HepG2 (cell line): ENCODE data around the gene DLX5. TPM values are rescaled to one million over a fixed set of nuclear protein-coding genes. Genes with fewer than 3 reads are reported as not detected.

ENCODE experiments used
- ATAC-seq: fragments of 200-7000 bp; cut with Tn5 transposase; 3 replicates; pipeline ENCODE4 v1.9.1; 2020; ENCODE audit warnings: mild to moderate bottlenecking, moderate library complexity
- BruUV-seq: library from RNA; stranded (reverse); fragments of 400-500 nt; replicated peaks from 2 replicates; lab custom pipeline; 2021; lab: Mats Ljungman, UMichigan
- CTCF ChIA-PET: fragments of 300-600 bp; formaldehyde crosslinking; extraction: SDS; loops from one replicate; lab custom pipeline; 2021; ENCODE audit warnings: low total read pairs, inconsistent platforms, low intra/inter-chr PET ratio; lab: Yijun Ruan, JAX
- POLR2A ChIA-PET: fragments of 350-600 bp; sonication (Branson Sonifier 250); formaldehyde crosslinking; loops from one replicate; lab custom pipeline; 2020; ENCODE audit warnings: antibody characterized with exemption, inconsistent platforms; lab: Yijun Ruan, JAX
- DNase-seq: peaks from one replicate; pipeline ENCODE4 v3.0.0-alpha.2; 2015; ENCODE audit warnings: low spot score
- FAIRE-seq: peaks from 3 replicates; lab custom pipeline; 2011; peaks lifted over from hg19 to GRCh38; lab: Jason Lieb, UNC
- H2AFZ ChIP-seq: one replicate; pipeline ENCODE4 v1.6.1; 2011; ENCODE audit warnings: low read length, inconsistent platforms
- H3K27ac ChIP-seq: fragments of 300-600 bp; 3 replicates; pipeline ENCODE4 v1.8.0; 2011; ENCODE audit warnings: mixed run types, mild to moderate bottlenecking, mixed read lengths, low read length, inconsistent platforms; ENCODE audit not compliant: insufficient read depth; ENCODE audit errors: extremely low read length
- H3K27me3 ChIP-seq, 2 experiments: fragments of 200-600 bp in 1 of 2; 2 replicates in 1 of 2; 3 replicates in 1 of 2; pipeline versions ENCODE4 v1.6.0 to v1.8.0; 2011; ENCODE audit warnings: low read length in 2 of 2, mild to moderate bottlenecking in 2 of 2, moderate library complexity in 2 of 2, inconsistent platforms in 1 of 2; ENCODE audit not compliant: insufficient read depth in 2 of 2, control insufficient read depth in 1 of 2
- H3K36me3 ChIP-seq, 2 experiments: fragments of 200-600 bp in 1 of 2; replicated peaks in 1 of 2; 2 replicates in 1 of 2; 3 replicates in 1 of 2; pipeline versions ENCODE4 v1.5.1 to v1.8.0; 2011; ENCODE audit warnings: low read length in 2 of 2, inconsistent platforms in 1 of 2; ENCODE audit not compliant: insufficient read depth in 2 of 2, control insufficient read depth in 1 of 2
- H3K4me1 ChIP-seq: 2 replicates; pipeline ENCODE4 v1.5.1; 2012; ENCODE audit warnings: low read length, inconsistent platforms; ENCODE audit not compliant: insufficient read depth
- H3K4me2 ChIP-seq: 2 replicates; pipeline ENCODE4 v1.6.0; 2011; ENCODE audit warnings: low read depth, low read length, inconsistent platforms
- H3K4me3 ChIP-seq, 3 experiments: fragments of 200-600 bp in 1 of 3; sonication (generic), shearing (Covaris generic) in 1 of 3; replicated peaks in 1 of 3; 2 replicates each; pipeline ENCODE4 v1.5.1; 2011 to 2016; ENCODE audit warnings: low read length in 3 of 3, inconsistent platforms in 2 of 3, low read depth in 2 of 3, mild to moderate bottlenecking in 2 of 3, control low read depth in 1 of 3, mixed read lengths in 1 of 3; ENCODE audit not compliant: insufficient read depth in 1 of 3
- H3K79me2 ChIP-seq: one replicate; pipeline ENCODE4 v1.6.1; 2011; ENCODE audit warnings: low read length, inconsistent platforms; ENCODE audit not compliant: insufficient read depth
- H3K9ac ChIP-seq: 2 replicates; pipeline ENCODE4 v1.6.0; 2011; ENCODE audit warnings: mild to moderate bottlenecking, low read depth, low read length, inconsistent platforms; ENCODE audit not compliant: insufficient read depth
- H3K9me3 ChIP-seq: 2 replicates; pipeline ENCODE4 v1.5.1; 2012; ENCODE audit warnings: mild to moderate bottlenecking, low read length
- H4K20me1 ChIP-seq: 2 replicates; pipeline ENCODE4 v1.6.0; 2011; ENCODE audit warnings: inconsistent platforms, mild to moderate bottlenecking, low read length, moderate library complexity; ENCODE audit not compliant: insufficient read depth
- NR2F6 ChIP-seq, 2 experiments: IDR thresholded peaks; 2 replicates each; pipeline ENCODE4 v1.6.1; 2016; ENCODE audit warnings: antibody characterized with exemption in 1 of 2, mild to moderate bottlenecking in 1 of 2
- TBX2 ChIP-seq: sonication (generic); formaldehyde crosslinking; IDR thresholded peaks from 2 replicates; pipeline ENCODE4 v1.5.0; 2020; ENCODE audit warnings: missing genetic modification reagents, mild to moderate bottlenecking, borderline replicate concordance
- YEATS4 ChIP-seq: sonication (generic); formaldehyde crosslinking; IDR thresholded peaks from 2 replicates; pipeline ENCODE4 v1.4.0; 2020; ENCODE audit warnings: missing genetic modification reagents, borderline replicate concordance
- ZNF101 ChIP-seq: sonication (generic); formaldehyde crosslinking; IDR thresholded peaks from 2 replicates; pipeline ENCODE4 v1.4.0; 2020; ENCODE audit warnings: mild to moderate bottlenecking, low read depth, missing genetic modification reagents, borderline replicate concordance
- ZNF292 ChIP-seq: sonication (generic); formaldehyde crosslinking; IDR thresholded peaks from 2 replicates; pipeline ENCODE4 v1.8.1; 2022; ENCODE audit warnings: mild to moderate bottlenecking, low read depth, missing genetic modification reagents, borderline replicate concordance
- WGBS: methylation state at CpG from one replicate; pipeline ENCODE4 v1.1.6; 2017; ENCODE audit warnings: low lambda C conversion rate; 5-methylcytosine and 5-hydroxymethylcytosine counted together
- in situ Hi-C: cut with HindIII; loops from 2 replicates; pipeline ENCODE4 v1.10.0; 2017; ENCODE audit warnings: low pct_unique_long_range_greater_than_20kb; ENCODE audit not compliant: extremely low pct_ligation_motif_present
- intact Hi-C: fragments of 100-400 bp; cut with micrococcal nuclease; formaldehyde crosslinking; loops from one replicate; pipeline ENCODE4 v1.10.0; 2022; ENCODE audit not compliant: unreplicated experiment
- polyA plus RNA-seq, 8 experiments: library from polyadenylated mRNA; depleted of rRNA in 3 of 8; stranded (reverse) in 7 of 8; unstranded in 1 of 8; fragments of >200 nt; fragmentation: Illumina TruSeq in 4 of 8; extraction: Trizol in 4 of 8; gene quantifications; 2 replicates each; pipeline versions ENCODE4 v1.2.1 to v1.2.3, GENCODE V29; 2011 to 2016; ENCODE audit warnings: low read depth in 4 of 8, missing spikeins in 1 of 8, mixed read lengths in 1 of 8; ENCODE audit not compliant: insufficient read depth in 1 of 8
- total RNA-seq, 5 experiments: library from RNA; depleted of rRNA; stranded (reverse); fragments of >200 nt; fragmentation: Illumina TruSeq; extraction: Trizol; gene quantifications; 2 replicates each; pipeline ENCODE4 v1.2.3, GENCODE V29; 2016; ENCODE audit warnings: low read depth in 1 of 5
- TF ChIP-seq, protein P1 (sequence below): sonication (generic); formaldehyde crosslinking; IDR thresholded peaks from 2 replicates; pipeline ENCODE4 v1.9.0; 2021; ENCODE audit warnings: mild to moderate bottlenecking, missing genetic modification reagents
- TF ChIP-seq, protein P2 (sequence below): sonication (generic); formaldehyde crosslinking; IDR thresholded peaks from 2 replicates; pipeline ENCODE4 v1.4.0; 2020; ENCODE audit warnings: mild to moderate bottlenecking, missing genetic modification reagents
- TF ChIP-seq, protein P3 (sequence below), 2 experiments: sonication (generic) in 1 of 2; formaldehyde crosslinking in 1 of 2; IDR thresholded peaks; 2 replicates each; pipeline versions ENCODE4 v1.5.1 to v1.6.1; 2011 to 2020; ENCODE audit warnings: borderline replicate concordance in 1 of 2, low read depth in 1 of 2, low read length in 1 of 2, mild to moderate bottlenecking in 1 of 2, missing genetic modification reagents in 1 of 2, moderate library complexity in 1 of 2
- TF ChIP-seq, protein P4 (sequence below): IDR thresholded peaks from 2 replicates; pipeline ENCODE4 v1.6.1; 2018; ENCODE audit warnings: missing genetic modification reagents, mild to moderate bottlenecking, missing compliant biosample characterization

Gene DLX5
- total and polyA plus RNA-seq, 2 of the 13 experiments (the other 11 are each of a cell fraction or from before 2014, with no cell fraction given) = not detected

- CTCF ChIA-PET = no interaction called here
- BruUV-seq = no TSS peak
- peak overlapping the region; percentile 77 to 83 (median 79) for H3K4me3 ChIP-seq
- no peaks in the 10 kb centered on the region for H4K20me1 ChIP-seq
- no peaks in the 10 kb centered on the region; a peak in 1 of 5 replicates for H3K36me3 ChIP-seq
- in situ Hi-C loops (loop anchor here (25.0 kb wide), 1 partner anchor 704 kb away; the partner anchor contains the start of gene SLC25A13), intact Hi-C loops (loop anchor here (1.0 to 5.0 kb wide), 4 partner anchors 10 to 601 kb away; partner anchors contain the start of gene SEM1)
- H3K4me1 ChIP-seq = peaks cover 26% of the 10 kb centered on the region
- peak overlapping the region; percentile 94 for H3K4me2 ChIP-seq
- no peak overlapping the region for H2AFZ ChIP-seq
- WGBS = 15% methylated on average over 8 of the region's 12 CpGs
- peak overlapping the region; percentile 79 for H3K27ac ChIP-seq
- no peak for ATAC-seq
- no peaks in the 10 kb centered on the region for H3K79me2 ChIP-seq
- H3K9me3 ChIP-seq = no peaks in the 10 kb centered on the region
- peak overlapping the region; percentile 85 for H3K9ac ChIP-seq
- no peak for FAIRE-seq
- no peaks in the 10 kb centered on the region for H3K27me3 ChIP-seq
- DNase-seq = peak; percentile 69
- POLR2A ChIA-PET = interaction anchor here (0.9 to 6.6 kb wide), 11 partner anchors 9 to 600 kb away, joined by 3 to 163 read pairs (median 3); partner anchors contain the start of gene DLX6
- 0 out of 2 replicates have a peak, but pooled peaks have one; percentile 22 for TF ChIP-seq NR2F6 (IDR thresholded peaks at IDR 0.05)
- no peak for TF ChIP-seq NR2F6 (CRISPR knock-in tag; IDR thresholded peaks at IDR 0.05)
- TF ChIP-seq, protein P1, sequence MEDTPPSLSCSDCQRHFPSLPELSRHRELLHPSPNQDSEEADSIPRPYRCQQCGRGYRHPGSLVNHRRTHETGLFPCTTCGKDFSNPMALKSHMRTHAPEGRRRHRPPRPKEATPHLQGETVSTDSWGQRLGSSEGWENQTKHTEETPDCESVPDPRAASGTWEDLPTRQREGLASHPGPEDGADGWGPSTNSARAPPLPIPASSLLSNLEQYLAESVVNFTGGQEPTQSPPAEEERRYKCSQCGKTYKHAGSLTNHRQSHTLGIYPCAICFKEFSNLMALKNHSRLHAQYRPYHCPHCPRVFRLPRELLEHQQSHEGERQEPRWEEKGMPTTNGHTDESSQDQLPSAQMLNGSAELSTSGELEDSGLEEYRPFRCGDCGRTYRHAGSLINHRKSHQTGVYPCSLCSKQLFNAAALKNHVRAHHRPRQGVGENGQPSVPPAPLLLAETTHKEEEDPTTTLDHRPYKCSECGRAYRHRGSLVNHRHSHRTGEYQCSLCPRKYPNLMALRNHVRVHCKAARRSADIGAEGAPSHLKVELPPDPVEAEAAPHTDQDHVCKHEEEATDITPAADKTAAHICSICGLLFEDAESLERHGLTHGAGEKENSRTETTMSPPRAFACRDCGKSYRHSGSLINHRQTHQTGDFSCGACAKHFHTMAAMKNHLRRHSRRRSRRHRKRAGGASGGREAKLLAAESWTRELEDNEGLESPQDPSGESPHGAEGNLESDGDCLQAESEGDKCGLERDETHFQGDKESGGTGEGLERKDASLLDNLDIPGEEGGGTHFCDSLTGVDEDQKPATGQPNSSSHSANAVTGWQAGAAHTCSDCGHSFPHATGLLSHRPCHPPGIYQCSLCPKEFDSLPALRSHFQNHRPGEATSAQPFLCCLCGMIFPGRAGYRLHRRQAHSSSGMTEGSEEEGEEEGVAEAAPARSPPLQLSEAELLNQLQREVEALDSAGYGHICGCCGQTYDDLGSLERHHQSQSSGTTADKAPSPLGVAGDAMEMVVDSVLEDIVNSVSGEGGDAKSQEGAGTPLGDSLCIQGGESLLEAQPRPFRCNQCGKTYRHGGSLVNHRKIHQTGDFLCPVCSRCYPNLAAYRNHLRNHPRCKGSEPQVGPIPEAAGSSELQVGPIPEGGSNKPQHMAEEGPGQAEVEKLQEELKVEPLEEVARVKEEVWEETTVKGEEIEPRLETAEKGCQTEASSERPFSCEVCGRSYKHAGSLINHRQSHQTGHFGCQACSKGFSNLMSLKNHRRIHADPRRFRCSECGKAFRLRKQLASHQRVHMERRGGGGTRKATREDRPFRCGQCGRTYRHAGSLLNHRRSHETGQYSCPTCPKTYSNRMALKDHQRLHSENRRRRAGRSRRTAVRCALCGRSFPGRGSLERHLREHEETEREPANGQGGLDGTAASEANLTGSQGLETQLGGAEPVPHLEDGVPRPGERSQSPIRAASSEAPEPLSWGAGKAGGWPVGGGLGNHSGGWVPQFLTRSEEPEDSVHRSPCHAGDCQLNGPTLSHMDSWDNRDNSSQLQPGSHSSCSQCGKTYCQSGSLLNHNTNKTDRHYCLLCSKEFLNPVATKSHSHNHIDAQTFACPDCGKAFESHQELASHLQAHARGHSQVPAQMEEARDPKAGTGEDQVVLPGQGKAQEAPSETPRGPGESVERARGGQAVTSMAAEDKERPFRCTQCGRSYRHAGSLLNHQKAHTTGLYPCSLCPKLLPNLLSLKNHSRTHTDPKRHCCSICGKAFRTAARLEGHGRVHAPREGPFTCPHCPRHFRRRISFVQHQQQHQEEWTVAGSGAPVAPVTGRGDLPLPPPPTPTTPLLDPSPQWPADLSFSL (CRISPR knock-in tag) = peak; percentile 75
- 0 out of 2 replicates have a peak, but pooled peaks have one; percentile 4 for TF ChIP-seq TBX2 (CRISPR knock-in tag)
- TF ChIP-seq, protein P2, sequence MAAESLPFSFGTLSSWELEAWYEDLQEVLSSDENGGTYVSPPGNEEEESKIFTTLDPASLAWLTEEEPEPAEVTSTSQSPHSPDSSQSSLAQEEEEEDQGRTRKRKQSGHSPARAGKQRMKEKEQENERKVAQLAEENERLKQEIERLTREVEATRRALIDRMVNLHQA (CRISPR knock-in tag) = no peak
- TF ChIP-seq, protein P3, sequence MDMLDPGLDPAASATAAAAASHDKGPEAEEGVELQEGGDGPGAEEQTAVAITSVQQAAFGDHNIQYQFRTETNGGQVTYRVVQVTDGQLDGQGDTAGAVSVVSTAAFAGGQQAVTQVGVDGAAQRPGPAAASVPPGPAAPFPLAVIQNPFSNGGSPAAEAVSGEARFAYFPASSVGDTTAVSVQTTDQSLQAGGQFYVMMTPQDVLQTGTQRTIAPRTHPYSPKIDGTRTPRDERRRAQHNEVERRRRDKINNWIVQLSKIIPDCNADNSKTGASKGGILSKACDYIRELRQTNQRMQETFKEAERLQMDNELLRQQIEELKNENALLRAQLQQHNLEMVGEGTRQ (IDR thresholded peaks at IDR 0.05; ENCODE audit: low read depth, low read length) = no peak
- TF ChIP-seq, protein P3 (CRISPR knock-in tag; IDR thresholded peaks at IDR 0.05; ENCODE audit: borderline replicate concordance) = no peak
- no peak for TF ChIP-seq YEATS4 (CRISPR knock-in tag)
- TF ChIP-seq ZNF292 (CRISPR knock-in tag) = no peak
- TF ChIP-seq, protein P4, sequence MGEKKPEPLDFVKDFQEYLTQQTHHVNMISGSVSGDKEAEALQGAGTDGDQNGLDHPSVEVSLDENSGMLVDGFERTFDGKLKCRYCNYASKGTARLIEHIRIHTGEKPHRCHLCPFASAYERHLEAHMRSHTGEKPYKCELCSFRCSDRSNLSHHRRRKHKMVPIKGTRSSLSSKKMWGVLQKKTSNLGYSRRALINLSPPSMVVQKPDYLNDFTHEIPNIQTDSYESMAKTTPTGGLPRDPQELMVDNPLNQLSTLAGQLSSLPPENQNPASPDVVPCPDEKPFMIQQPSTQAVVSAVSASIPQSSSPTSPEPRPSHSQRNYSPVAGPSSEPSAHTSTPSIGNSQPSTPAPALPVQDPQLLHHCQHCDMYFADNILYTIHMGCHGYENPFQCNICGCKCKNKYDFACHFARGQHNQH (CRISPR knock-in tag) = no peak
- no peak for TF ChIP-seq ZNF101 (CRISPR knock-in tag)
Measured at GRCh38 chr7:97015756-97016380, 8.8 kb downstream of the DLX5 start.
